Neutrophil (primary cell): ENCODE data around the gene ASF1A.

ENCODE experiments used
- H3K27ac ChIP-seq: fragments of 200-600 bp; sonication (generic); 2 replicates; pipeline ENCODE4 v1.5.1; 2016; ENCODE audit warnings: mild to moderate bottlenecking, moderate library complexity
- H3K27me3 ChIP-seq: fragments of 200-600 bp; sonication (generic); 2 replicates; pipeline ENCODE4 v1.6.0; 2016; ENCODE audit warnings: mild to moderate bottlenecking
- H3K36me3 ChIP-seq: fragments of 200-600 bp; sonication (generic); 2 replicates; pipeline ENCODE4 v1.5.1; 2017
- H3K4me1 ChIP-seq, 2 experiments: fragments of 200-600 bp in 1 of 2; sonication (generic) in 1 of 2; 1 replicate in 1 of 2; 2 replicates in 1 of 2; pipeline versions ENCODE4 v1.5.1 to v1.6.1; 2013 to 2016; ENCODE audit warnings: low read depth in 1 of 2, low read length in 1 of 2, mild to moderate bottlenecking in 1 of 2, moderate library complexity in 1 of 2; ENCODE audit not compliant: control insufficient read depth in 1 of 2, insufficient read depth in 1 of 2
- H3K4me3 ChIP-seq, 2 experiments: fragments of 200-600 bp in 1 of 2; sonication (generic) in 1 of 2; 1 replicate in 1 of 2; 2 replicates in 1 of 2; pipeline ENCODE4 v1.5.1; 2013 to 2016; ENCODE audit warnings: low read depth in 1 of 2, low read length in 1 of 2, mild to moderate bottlenecking in 1 of 2, moderate library complexity in 1 of 2
- H3K9me3 ChIP-seq: fragments of 200-600 bp; sonication (generic); 2 replicates; pipeline ENCODE4 v1.5.1; 2016
- TF ChIP-seq, protein P1 (sequence below): fragments of 200-600 bp; sonication (generic); IDR thresholded peaks from 2 replicates; pipeline ENCODE4 v1.5.1; 2016; ENCODE audit warnings: antibody characterized with exemption

The ASF1A gene

GRCh38 chr6:118952683-118953082, 58.7 kb downstream of the ASF1A start:
- H3K4me1 ChIP-seq = no peaks in the 10 kb centered on the region
- H3K27ac ChIP-seq = no peak overlapping the region
- H3K27me3 ChIP-seq = no peaks in the 10 kb centered on the region
- no peaks in the 10 kb centered on the region for H3K36me3 ChIP-seq
- H3K4me3 ChIP-seq = no peak overlapping the region
- no peaks in the 10 kb centered on the region for H3K9me3 ChIP-seq
- TF ChIP-seq, protein P1, sequence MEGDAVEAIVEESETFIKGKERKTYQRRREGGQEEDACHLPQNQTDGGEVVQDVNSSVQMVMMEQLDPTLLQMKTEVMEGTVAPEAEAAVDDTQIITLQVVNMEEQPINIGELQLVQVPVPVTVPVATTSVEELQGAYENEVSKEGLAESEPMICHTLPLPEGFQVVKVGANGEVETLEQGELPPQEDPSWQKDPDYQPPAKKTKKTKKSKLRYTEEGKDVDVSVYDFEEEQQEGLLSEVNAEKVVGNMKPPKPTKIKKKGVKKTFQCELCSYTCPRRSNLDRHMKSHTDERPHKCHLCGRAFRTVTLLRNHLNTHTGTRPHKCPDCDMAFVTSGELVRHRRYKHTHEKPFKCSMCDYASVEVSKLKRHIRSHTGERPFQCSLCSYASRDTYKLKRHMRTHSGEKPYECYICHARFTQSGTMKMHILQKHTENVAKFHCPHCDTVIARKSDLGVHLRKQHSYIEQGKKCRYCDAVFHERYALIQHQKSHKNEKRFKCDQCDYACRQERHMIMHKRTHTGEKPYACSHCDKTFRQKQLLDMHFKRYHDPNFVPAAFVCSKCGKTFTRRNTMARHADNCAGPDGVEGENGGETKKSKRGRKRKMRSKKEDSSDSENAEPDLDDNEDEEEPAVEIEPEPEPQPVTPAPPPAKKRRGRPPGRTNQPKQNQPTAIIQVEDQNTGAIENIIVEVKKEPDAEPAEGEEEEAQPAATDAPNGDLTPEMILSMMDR = no peak

DNA sequence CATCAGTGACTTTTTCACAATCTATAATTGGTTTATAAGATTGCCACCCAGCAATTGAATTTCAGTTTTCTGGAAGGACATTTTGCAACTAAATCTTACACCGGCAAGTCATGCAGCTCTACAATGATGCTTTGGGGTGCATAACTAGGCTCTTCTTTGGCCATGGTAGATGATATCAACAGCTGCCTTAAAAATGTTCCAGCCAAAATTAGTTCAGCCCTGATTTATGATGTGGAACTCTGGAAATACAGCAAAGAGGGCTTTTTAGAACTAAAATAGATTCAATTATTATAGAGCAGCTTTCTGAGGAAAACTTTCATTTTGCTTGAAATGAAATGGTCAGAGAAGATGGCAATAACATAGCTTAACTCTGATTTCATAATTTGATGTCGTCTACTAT, 59.4 kb downstream of the ASF1A start:
- TF ChIP-seq, protein P1 = no peak
- H3K9me3 ChIP-seq = no peaks in the 10 kb centered on the region
- no peaks in the 10 kb centered on the region for H3K27me3 ChIP-seq
- no peak overlapping the region for H3K4me3 ChIP-seq
- no peak overlapping the region for H3K27ac ChIP-seq
- H3K4me1 ChIP-seq = no peaks in the 10 kb centered on the region
- H3K36me3 ChIP-seq = no peaks in the 10 kb centered on the region
